HTR-8/SVneo (cell line): ENCODE measurements around the gene LHPP.

Experiments used
- DNase-seq: peaks from one replicate; pipeline ENCODE4 v3.0.0; 2011; ENCODE audit warnings: low spot score, mixed read lengths; ENCODE audit not compliant: insufficient read length
- FAIRE-seq: peaks from 2 replicates; lab custom pipeline; 2011; peaks lifted over from hg19 to GRCh38; lab: Jason Lieb, UNC

Gene LHPP

DNA sequence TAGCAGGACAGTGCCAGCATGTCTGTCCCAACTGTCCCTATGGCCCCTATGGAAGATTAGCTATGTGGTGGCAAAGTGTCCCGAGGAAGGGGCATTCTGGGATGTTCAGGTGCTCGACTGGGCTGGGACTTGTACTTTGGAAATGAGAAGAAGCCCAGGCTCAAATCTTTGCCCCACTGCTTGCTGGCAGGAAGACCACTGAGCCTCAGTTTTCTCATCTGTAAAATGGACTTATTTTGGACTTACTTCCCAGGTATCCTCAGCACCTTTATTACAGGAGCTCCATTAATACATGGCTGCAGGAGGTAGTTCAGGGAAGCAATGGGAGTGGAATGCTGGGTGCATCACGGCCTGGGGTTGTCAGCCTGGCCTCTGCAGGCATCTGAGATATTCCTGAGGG lies 71.2 kb downstream of the LHPP start:
- DNase-seq: no peak
- FAIRE-seq: no peak

DNA sequence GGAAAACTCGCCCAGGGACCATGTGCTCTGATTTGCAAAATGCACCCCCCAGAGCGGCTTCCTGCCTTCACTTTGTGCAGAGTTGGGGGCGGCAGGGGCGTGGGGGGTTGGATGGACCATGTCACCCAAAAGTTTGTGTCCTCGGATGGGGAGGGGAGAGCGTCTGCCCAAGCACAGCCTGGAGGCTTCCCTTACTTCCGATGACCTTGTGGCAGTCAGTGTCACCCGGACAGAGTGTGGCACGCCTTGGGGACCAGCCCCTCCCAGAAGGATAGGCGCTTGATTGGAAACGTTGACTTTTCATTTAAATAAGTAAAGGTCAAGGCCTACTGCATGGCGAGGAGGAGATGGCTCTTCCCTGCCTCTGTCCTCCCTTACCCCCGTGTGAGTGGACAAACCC lies 71.6 kb downstream of the LHPP start:
- FAIRE-seq (no peak), DNase-seq (no peak)

DNA sequence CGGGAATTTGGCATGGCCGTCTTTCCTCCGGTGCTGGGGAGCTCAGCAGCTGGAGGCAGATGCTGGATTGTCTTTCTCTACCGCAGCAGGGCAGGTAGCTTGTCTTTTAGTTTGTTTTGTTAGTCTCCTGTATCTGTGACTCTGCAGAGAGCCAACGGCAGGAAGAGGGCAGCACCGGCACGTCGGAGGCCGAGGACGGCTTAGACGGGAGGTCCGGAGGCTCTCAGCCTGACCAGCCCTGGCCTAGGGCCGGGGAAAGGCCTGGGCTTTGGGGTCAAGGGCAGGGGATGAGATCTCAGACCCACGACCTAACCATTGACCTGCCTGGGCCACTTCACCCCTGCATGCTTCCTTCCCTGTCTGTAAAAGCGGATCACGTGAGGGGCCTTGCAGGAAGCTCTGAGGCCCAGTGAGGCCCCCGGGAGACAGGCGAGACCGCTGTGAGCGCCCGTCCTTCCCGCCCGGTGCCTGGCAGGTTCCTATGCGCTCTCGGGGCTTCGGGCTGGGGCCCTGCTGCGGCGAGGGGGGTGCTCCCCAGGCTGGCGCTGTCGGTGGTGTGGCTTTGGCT lies 72.7 kb downstream of the LHPP start:
- no peak for FAIRE-seq
- no peak for DNase-seq

DNA sequence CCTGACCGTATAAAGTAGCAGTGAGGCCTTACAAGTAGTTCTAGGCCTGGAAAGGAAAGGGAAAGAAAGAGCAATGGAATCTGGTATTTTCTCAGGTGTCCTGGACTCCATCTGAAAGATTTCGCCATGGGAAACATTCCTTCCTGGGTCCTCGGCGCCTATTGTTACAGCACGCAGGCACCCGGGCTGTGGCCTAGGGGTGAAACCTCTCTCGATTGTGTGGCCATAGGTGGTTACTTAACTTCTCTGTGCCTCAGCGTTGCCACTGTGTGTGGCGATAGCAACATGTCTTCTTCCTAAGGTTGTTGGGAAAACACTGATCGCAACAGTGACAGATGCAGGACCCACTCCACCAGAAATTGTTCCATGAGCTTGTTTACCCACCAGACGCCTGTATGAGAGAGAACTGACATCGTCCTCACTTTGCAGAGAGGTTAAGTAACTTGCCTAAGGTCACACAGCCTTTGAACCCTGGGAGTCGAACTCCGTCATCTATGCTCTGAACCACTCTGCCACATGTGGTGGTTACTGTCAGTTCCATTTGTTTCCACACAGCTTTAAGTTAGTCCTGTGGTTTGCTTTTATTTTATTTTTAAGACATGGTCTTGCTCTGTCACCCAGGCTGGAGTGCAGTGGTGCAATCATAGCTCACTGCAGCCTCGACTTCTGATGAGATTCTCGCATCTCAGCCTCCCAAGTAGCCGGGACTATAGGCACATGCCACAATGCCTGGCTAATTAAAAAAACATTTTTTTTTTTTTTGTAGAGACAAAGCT lies 73.4 kb downstream of the LHPP start:
- DNase-seq (no peak), FAIRE-seq (no peak)

DNA sequence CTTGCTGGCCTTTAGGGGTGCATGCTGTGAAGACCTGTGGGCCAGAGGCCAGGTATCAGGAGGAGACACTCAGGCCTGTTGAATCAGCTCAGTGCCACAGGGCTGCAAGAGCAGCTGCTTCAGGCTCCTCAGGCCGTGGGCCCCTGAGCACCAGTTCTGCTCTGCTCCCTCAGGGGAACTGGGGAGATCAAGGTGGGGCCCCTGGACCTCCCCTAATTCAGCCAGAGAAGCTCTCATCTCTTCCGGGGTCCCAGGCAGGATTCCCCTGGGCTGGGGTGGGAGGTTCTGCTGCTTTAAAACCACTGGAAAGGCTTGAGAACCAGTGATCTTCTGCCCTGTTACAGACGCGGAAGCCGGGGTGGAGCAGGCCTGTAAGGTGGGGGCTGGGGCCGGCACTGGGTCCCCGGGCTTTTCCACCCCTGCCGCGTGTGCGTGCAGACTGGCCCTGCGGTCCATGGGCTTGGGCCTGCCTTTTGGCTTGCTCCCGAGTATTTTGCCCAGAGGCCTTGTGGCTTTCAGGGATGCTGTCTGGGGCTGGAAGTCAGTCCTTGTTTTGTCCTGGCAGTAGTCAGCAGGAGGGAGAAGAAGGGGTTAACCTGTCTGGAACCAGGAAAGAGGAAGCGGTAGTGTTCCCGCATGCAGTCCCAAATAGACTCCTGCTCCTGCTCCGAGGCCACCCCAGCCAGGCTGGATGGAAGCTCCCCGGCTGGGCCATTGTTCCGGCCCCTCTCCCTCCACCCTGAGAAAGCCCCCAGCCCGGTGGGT lies 74.3 kb downstream of the LHPP start:
- FAIRE-seq (no peak), DNase-seq (no peak)

GRCh38 chr10:124536496-124537050 lies 75.0 kb downstream of the LHPP start:
- no peak for DNase-seq

DNA sequence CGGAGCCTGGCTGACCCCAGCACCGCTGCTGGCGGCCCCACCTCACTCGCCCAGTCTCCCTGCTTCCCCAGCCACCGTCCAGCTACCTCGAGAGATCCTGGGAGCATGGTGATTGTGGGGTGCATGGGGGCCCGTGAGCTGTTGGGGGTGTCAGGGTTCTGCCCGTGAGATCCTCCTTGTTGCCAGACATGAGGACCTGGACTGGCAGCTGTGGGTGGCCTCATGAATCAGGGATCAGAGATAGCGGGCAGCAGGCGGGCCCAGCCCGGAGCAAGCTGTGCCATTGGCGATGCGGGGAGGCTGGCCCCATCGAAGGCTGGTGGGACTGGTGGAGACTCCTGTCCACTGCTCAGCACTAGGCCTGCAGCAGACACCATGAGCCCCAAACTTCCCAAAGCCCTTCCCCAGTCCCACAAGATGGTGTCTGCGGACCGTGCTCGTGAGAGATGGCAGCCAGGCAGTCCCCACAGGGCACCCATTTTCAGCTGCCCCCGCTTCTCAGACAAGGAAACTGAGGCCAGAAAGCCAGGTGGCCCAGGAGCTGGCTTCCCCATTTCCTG lies 75.6 kb downstream of the LHPP start:
- FAIRE-seq: no peak
- no peak for DNase-seq

More at GRCh38 chr10:124536496-124537050, 75.0 kb downstream of the LHPP start:
- FAIRE-seq: no peak

- no peak for FAIRE-seq
- DNase-seq: no peak
Observed at GRCh38 chr10:124537891-124538290, 76.3 kb downstream of the LHPP start.

DNA sequence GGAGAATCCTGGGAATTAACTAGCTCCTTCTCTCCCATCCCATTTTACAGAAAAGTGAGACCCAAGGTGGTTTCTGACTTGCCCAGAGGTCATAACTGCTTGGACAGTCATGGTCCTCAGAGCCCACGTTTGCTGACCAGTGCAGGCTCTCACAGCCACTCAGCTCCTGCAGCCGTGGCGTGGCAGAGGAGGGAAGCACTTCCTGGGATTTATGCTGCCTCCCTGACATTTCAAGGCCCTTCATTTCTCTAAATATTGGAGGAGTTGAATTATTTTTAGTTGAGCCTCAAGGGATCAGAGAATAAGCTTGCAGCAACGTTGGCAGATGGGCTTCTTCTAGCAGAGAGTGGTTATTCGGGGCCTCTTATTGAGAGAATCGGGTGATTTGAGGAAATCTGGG lies 77.1 kb downstream of the LHPP start:
- DNase-seq (no peak), FAIRE-seq (no peak)

DNA sequence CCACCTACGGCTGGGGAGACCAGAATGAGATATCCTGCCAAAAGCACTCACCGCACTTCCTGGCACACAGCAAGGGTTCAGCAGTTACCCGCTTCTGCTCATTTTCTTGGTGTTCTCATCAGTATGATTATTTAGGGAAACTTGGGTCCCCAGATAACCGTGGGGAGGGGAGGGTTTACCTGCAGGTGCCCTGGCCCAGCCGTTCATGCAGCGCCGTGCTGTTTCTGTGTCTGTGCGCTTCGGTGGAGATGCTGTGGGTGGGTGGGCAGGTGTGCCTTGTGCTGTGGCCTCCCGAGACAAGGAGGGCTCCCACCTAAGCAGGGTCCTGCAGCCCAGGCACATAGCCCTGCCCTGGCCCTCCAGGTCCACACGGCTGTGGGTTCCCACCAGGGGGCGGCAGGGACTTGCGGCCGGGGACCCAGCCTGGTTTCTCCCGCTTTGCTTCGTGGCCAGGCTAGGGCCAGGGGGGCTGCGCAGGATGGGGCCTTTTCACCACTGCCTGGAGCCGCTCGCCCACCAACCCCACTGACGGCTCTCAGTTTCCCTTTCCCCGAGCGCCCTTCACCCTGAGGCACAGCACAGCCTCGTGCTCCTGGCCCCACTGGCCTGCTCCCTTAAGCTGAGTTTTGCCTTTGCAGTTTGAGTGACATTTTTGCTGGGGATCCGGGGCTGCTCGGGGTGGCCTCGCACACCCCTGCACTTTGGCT lies 78.5 kb downstream of the LHPP start:
- FAIRE-seq: no peak
- peak; percentile 60 for DNase-seq

DNA sequence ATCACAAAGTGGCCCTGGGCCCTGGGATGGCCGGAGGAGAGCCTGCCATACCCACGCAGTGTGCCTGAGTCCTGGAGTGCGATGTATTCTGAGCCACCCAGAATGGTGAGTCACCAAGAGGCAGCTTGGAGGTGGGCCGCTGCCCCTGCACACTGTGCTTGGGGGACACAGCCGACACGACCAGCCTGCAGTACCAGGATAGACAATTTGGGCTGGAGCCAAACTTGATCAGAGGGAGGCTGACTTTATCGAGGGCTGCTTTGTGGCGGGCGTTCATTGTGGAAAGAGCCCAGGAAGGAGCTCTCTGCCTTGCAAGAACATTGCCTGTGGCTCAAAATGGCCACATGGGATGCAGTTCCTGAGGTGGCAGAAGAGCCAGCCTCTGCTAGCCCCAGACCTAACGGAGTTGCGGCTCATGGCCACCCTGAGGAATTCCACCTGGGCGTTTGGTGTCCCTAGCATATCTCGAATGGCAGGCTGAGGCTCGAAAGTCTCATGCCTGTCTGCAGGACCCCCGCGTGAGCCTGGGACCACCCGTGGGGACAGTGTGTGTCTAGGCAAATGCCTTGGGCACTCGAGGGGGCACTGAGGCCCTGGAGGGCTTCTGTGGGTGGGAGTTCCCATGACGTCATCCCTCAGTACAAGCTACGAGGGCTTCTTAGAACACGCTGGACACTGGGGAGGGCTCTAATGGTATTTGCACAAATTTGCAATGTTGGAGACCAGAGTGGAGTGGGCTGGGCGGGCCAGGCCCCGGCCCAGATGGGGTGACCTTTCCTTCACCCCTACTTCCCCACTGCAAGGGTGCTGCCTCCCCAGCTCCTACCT lies 79.7 kb downstream of the LHPP start:
- no peak for DNase-seq
- FAIRE-seq: no peak

DNA sequence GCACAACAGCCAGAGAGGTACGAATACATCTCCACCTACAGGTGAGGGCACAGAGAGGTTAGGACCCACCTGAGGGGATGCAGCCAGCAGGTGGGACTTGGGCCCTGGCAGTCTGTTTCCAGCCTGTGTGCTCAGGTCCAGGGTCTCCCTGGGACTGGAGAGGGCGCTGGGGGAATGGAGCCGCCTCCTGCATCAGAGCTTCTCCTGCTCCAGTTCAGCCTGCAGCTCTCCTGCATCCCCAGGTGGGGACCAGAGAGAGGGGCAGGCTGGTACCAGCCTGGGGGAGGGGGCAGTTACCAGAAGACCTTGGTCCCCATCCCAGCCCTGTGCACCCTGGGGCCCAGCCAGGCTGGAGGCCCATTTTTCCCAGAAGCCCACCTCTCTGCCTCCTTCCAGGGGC lies 80.7 kb downstream of the LHPP start:
- FAIRE-seq (no peak), DNase-seq (no peak)

- FAIRE-seq (no peak), DNase-seq (no peak)
Observed at GRCh38 chr10:124543146-124543545, 81.5 kb downstream of the LHPP start.

GRCh38 chr10:124543971-124544370 lies 82.3 kb downstream of the LHPP start:
- no peak for DNase-seq
- FAIRE-seq: no peak

- no peak for DNase-seq
- FAIRE-seq: no peak
Observed at GRCh38 chr10:124544711-124545110, 83.1 kb downstream of the LHPP start.

DNA sequence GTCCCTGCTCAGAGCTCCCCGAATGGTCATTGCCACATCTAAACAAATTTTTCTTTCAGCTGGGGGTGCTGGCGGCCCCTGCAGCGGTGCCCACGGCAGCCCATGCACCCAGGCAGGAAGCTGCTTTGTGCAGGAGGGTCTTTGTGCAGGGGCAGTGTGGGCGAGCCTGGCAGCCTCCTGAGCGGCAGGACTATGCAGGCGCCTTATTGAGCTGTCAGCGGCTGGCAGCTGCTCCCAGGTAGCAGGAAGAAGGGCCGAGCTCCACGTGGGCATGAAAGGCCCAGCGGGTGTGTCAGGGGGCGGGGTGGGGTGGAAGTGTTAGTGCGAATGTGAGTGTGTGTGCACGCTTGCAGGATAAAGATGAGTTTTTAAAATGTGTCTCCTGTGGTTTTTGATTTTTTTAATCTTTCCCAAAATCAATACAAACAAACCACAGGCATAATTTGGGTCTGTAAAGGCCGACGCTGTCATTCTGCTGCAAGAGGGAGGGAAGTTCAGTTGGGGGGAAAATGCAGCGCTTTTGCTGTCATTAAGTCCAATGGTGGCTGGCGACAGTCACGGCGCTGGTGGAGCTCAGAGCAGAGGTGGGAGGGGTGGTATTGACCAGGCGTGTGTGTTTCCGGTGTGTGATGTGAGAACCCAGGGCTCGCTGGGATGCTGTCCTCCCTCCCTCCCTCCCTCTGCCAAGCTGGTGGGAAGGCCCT lies 83.9 kb downstream of the LHPP start:
- FAIRE-seq (no peak), DNase-seq (no peak)

DNA sequence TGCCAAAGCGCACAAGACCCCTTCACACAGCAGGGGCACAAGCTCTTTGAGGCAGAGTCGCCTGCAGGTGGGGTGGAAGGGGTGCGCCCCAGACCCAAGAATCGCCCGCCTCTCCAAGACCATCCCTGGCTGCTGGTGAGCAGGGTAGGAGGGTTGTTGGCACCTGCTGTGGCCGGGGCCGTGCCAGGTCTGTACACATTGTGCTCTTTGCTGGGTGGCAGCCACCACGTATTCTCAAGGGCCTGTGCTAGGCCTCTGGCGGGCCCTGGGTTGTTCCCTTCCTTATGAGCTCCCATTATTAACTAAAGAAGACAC lies 84.4 kb downstream of the LHPP start:
- no peak for DNase-seq
- FAIRE-seq: no peak

DNA sequence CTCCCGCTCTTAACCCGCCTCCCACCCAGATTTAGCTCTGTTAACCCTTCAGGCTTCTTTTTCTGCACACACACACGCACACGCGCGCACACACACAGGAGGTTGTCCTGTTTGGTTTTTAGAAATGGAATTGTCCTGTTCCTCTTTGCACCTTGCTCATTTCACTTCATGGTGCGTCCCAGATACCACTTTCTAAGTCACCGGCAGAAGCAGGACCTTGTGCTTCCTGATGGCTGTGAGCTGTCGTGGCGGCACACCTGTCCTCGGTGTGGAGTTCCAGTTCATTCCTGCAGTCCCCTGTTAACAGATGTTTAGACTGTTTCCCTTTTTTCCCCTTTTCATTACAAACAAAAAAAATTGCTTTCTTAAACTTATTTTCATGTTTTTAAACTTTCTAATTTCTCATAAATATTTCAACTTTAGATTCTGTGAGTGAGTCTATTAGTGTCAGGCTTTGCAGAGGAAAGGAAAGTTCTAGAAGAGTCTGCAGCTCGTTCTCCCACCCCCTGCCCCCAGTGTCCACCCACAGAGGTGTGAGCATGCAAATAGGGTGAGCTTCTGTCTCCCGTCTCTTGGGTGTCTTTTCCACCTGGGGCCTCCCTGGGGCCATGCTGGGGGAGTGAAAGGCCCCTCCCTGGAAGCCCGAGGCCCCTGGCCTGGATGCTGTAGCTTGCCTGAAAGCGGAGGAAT lies 85.5 kb downstream of the LHPP start:
- FAIRE-seq (no peak), DNase-seq (no peak)
